ENCODE data around the gene LRRC49.
"Not testable (repeated sequence)": the region's sequence is repeated elsewhere in the genome, so short reads cannot be mapped to it uniquely, and the experiment has no call there.

Gene LRRC49

GRCh38 chr15:70867911-70868467 is 24.6 kb upstream of the LRRC49 start:
- DNase-seq = no peak

- no peak for DNase-seq
These were observed 23.3 kb upstream of the LRRC49 start for GRCh38 chr15:70869346-70869745.

GRCh38 chr15:70870051-70870450 is 22.6 kb upstream of the LRRC49 start:
- DNase-seq = no peak

GRCh38 chr15:70871490-70871889 is 21.1 kb upstream of the LRRC49 start:
- DNase-seq = not testable (repeated sequence)

GRCh38 chr15:70873232-70874054 is 19.2 kb upstream of the LRRC49 start:
- DNase-seq = no peak

GRCh38 chr15:70875001-70875782 is 17.4 kb upstream of the LRRC49 start:
- no peak for DNase-seq

GRCh38 chr15:70876011-70876410 is 16.6 kb upstream of the LRRC49 start:
- no peak for DNase-seq

GRCh38 chr15:70876683-70877082 is 15.9 kb upstream of the LRRC49 start:
- no peak for DNase-seq

GRCh38 chr15:70879401-70879800 is 13.2 kb upstream of the LRRC49 start:
- DNase-seq = no peak

GRCh38 chr15:70880781-70881180 is 11.8 kb upstream of the LRRC49 start:
- no peak for DNase-seq

GRCh38 chr15:70882361-70882760 is 10.3 kb upstream of the LRRC49 start:
- DNase-seq = no peak

- DNase-seq = no peak
These were observed 410 bp downstream of the LRRC49 start for GRCh38 chr15:70892912-70893560.

- DNase-seq = no peak
These were observed 9.5 kb downstream of the LRRC49 start for GRCh38 chr15:70902107-70902506.

- no peak for DNase-seq
These were observed 14.2 kb downstream of the LRRC49 start for GRCh38 chr15:70906842-70907241.

GRCh38 chr15:70907784-70908471 is 15.3 kb downstream of the LRRC49 start:
- no peak for DNase-seq

- DNase-seq = no peak
These were observed 18.3 kb downstream of the LRRC49 start for GRCh38 chr15:70910958-70911357.

GRCh38 chr15:70912187-70912586 is 19.6 kb downstream of the LRRC49 start:
- DNase-seq = no peak

GRCh38 chr15:70916531-70916930 is 23.9 kb downstream of the LRRC49 start:
- no peak for DNase-seq

- no peak for DNase-seq
These were observed 25.3 kb downstream of the LRRC49 start for GRCh38 chr15:70917955-70918354.

GRCh38 chr15:70920981-70921696 is 28.5 kb downstream of the LRRC49 start:
- DNase-seq = no peak

- no peak for DNase-seq
These were observed 29.5 kb downstream of the LRRC49 start for GRCh38 chr15:70922119-70922518.
